GM23248 (cell line): ENCODE data around the gene MARS2.

ENCODE experiments used
- EZH2 ChIP-seq: fragments of 200-600 bp; sonication (generic); IDR thresholded peaks from 2 replicates; pipeline ENCODE4 v1.6.1; 2018; ENCODE audit warnings: antibody characterized with exemption, mild to moderate bottlenecking; ENCODE audit not compliant: insufficient read depth, poor library complexity, severe bottlenecking
- EZH2phosphoT487 ChIP-seq: fragments of 200-600 bp; sonication (generic); IDR thresholded peaks from 2 replicates; pipeline ENCODE4 v1.6.1; 2018; ENCODE audit warnings: antibody characterized with exemption, moderate library complexity, mild to moderate bottlenecking, low read depth; ENCODE audit not compliant: insufficient read depth

DNA sequence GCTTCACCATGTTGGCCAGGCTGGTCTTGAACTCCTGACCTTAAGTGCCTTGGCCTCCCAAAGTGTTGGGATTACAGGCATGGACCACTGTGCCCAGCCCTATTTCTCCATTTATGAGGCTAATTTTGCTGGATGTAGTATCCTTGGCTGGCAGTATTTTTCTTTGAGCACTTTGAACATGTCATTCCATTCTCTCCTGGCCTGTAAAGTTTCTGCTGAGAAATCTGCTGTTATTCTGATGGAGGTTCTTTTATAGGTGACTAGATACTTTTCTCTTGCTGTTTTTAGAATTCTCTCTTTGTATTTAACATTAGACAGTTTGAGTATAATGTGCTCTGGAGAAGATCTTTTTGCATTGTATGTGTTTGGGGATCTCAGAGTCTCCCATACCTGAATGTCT lies 38.9 kb upstream of the MARS2 start:
- TF ChIP-seq EZH2 (no peak), EZH2phosphoT487 (no peak)
